Neural cell (in vitro differentiated cells): ENCODE results near the gene TEX19. TPM values are rescaled to one million over a fixed set of nuclear protein-coding genes. Genes with fewer than 3 reads are reported as not detected.
"Not testable (repeated sequence)": the region's sequence is repeated elsewhere in the genome, so short reads cannot be mapped to it uniquely, and the experiment has no call there.

ENCODE experiments used
- H2AFZ ChIP-seq: fragments of 200-600, 300-800 bp; sonication (generic), shearing (Covaris generic); 2 replicates; pipeline ENCODE4 v1.6.0; 2014; ENCODE audit warnings: low read depth, mild to moderate bottlenecking, antibody characterized with exemption, low read length, moderate library complexity
- H3F3A ChIP-seq: fragments of 200-600 bp; shearing (Covaris generic); 2 replicates; pipeline ENCODE4 v1.6.1; 2016; ENCODE audit warnings: mild to moderate bottlenecking, moderate library complexity, mixed read lengths, antibody characterized with exemption, low read length; ENCODE audit not compliant: insufficient read depth, poor library complexity, severe bottlenecking
- H3K27ac ChIP-seq: fragments of 200-600, 300-800 bp; sonication (generic), shearing (Covaris generic); 2 replicates; pipeline ENCODE4 v1.5.1; 2014; ENCODE audit warnings: mild to moderate bottlenecking, low read length, moderate library complexity
- H3K27me3 ChIP-seq: fragments of 300-800, 200-600 bp; sonication (generic), shearing (Covaris generic); 2 replicates; pipeline ENCODE4 v1.6.0; 2014; ENCODE audit warnings: mild to moderate bottlenecking, low read depth, low read length, moderate library complexity; ENCODE audit not compliant: insufficient read depth
- H3K36me3 ChIP-seq: fragments of 300-800, 200-600 bp; sonication (generic), shearing (Covaris generic); 2 replicates; pipeline ENCODE4 v1.5.1; 2014; ENCODE audit warnings: mild to moderate bottlenecking, antibody characterized with exemption, low read length, moderate library complexity; ENCODE audit not compliant: insufficient read depth
- H3K4me2 ChIP-seq: fragments of 300-800, 200-600 bp; sonication (generic), shearing (Covaris generic); 2 replicates; pipeline ENCODE4 v1.6.0; 2014; ENCODE audit warnings: mild to moderate bottlenecking, low read length
- H3K4me3 ChIP-seq: fragments of 300-800, 200-600 bp; sonication (generic), shearing (Covaris generic); 2 replicates; pipeline ENCODE4 v1.5.1; 2014; ENCODE audit warnings: mild to moderate bottlenecking, low read length, moderate library complexity
- H3K79me2 ChIP-seq: fragments of 200-600 bp; shearing (Covaris generic); replicated peaks from 2 replicates; pipeline ENCODE4 v1.6.0; 2014; ENCODE audit warnings: mild to moderate bottlenecking, low read length, moderate library complexity; ENCODE audit not compliant: insufficient read depth
- H3K9ac ChIP-seq: fragments of 300-800, 200-600 bp; sonication (generic), shearing (Covaris generic); 2 replicates; pipeline ENCODE4 v1.6.1; 2016; ENCODE audit warnings: mild to moderate bottlenecking, low read length, mixed read lengths
- H3K9me2 ChIP-seq: fragments of 200-600 bp; shearing (Covaris generic); 2 replicates; pipeline ENCODE4 v1.6.1; 2016; ENCODE audit warnings: mild to moderate bottlenecking, low read length, mixed read lengths; ENCODE audit not compliant: insufficient read depth
- H3K9me3 ChIP-seq: fragments of 200-600, 300-800 bp; sonication (generic), shearing (Covaris generic); 2 replicates; pipeline ENCODE4 v1.6.1; 2016; ENCODE audit warnings: mild to moderate bottlenecking, mixed run types, low read length, moderate library complexity, mixed read lengths
- H4K20me1 ChIP-seq: fragments of 200-600 bp; shearing (Covaris generic); 2 replicates; pipeline ENCODE4 v1.6.1; 2016; ENCODE audit warnings: mild to moderate bottlenecking, mixed run types; ENCODE audit not compliant: insufficient read depth
- CTCF ChIP-seq: fragments of 450-650 bp; IDR thresholded peaks from 2 replicates; pipeline ENCODE4 v1.5.1; 2014; ENCODE audit warnings: antibody characterized with exemption, mild to moderate bottlenecking, moderate library complexity; ENCODE audit not compliant: poor library complexity, severe bottlenecking
- EP300 ChIP-seq: fragments of 450-650 bp; conservative IDR thresholded peaks from 2 replicates; pipeline ENCODE4 v1.6.1; 2014; ENCODE audit warnings: antibody characterized with exemption, mild to moderate bottlenecking, moderate library complexity; ENCODE audit not compliant: poor library complexity, severe bottlenecking
- EZH2 ChIP-seq: fragments of 200-600, 300-800 bp; shearing (Covaris generic), sonication (generic); IDR thresholded peaks from 2 replicates; pipeline ENCODE4 v1.6.1; 2014; ENCODE audit warnings: antibody characterized with exemption, low read length, borderline replicate concordance, mild to moderate bottlenecking; ENCODE audit not compliant: insufficient read depth, poor library complexity, severe bottlenecking
- MXI1 ChIP-seq: fragments of 450-650 bp; conservative IDR thresholded peaks from 2 replicates; pipeline ENCODE4 v1.6.1; 2014; ENCODE audit warnings: antibody characterized with exemption, mild to moderate bottlenecking; ENCODE audit not compliant: poor library complexity, severe bottlenecking
- POLR2AphosphoS5 ChIP-seq: IDR thresholded peaks from 2 replicates; pipeline ENCODE4 v1.6.1; 2012
- RAD21 ChIP-seq: fragments of 450-650 bp; conservative IDR thresholded peaks from 2 replicates; pipeline ENCODE4 v1.6.1; 2014; ENCODE audit warnings: antibody characterized with exemption, mild to moderate bottlenecking, moderate library complexity
- SMC3 ChIP-seq: fragments of 450-650 bp; conservative IDR thresholded peaks from 2 replicates; pipeline ENCODE4 v1.6.1; 2014; ENCODE audit warnings: antibody characterized with exemption, mild to moderate bottlenecking, moderate library complexity; ENCODE audit not compliant: poor library complexity
- TAF1 ChIP-seq: IDR thresholded peaks from 2 replicates; pipeline ENCODE4 v1.6.1; 2012; ENCODE audit warnings: low read depth
- polyA plus RNA-seq: library from polyadenylated mRNA; depleted of rRNA; stranded (reverse); fragments of >200 nt; gene quantifications from 2 replicates; pipeline ENCODE4 v1.2.3, GENCODE V29; 2014
- TF ChIP-seq, protein P1 (sequence below): IDR thresholded peaks from 2 replicates; pipeline ENCODE4 v1.6.1; 2012; ENCODE audit warnings: borderline replicate concordance

Gene TEX19
- polyA plus RNA-seq, 1 donor from 2014 or later, result not detected

DNA sequence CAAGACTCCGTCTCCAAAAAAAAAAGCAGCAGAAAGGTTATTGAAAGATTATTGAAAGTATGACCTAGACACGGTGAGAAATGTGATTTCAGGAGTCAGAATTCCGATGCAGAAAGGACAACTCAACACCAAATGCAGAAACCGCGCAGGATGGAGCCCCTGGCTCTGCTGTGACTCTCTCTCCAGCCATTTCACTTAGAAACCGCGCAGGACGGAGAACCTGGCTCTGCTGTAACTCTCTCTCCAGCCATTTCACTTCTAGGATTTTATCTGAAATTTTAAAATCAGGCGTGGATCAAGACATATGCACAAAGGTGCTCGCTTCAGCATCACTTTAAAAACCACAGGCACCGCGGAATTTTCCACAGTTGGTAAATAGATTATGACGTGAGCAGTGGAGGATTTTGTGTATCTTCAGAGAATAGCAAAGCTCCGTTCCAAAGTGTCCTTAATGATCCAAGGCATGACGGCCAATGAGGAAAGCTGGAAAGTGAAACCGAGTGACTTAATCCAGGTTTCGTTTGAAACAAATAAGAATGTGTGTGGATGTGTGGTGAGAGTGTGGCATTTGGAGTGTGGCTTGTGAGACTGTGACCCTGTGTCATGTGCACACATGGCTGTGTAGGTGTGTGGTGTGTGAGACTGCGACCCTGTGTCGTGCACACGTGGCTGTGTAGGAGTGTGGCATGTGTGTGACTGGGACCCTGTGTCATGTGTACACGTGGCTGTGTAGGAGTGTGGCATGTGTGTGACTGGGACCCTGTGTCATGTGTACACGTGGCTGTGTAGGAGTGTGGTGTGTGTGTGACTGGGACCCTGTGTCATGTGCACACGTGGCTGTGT, 22.0 kb downstream of the TEX19 start:
- H3K9me2 ChIP-seq, result no peaks in the 10 kb centered on the region
- no peaks in the 10 kb centered on the region for H3K79me2 ChIP-seq
- no peaks in the 10 kb centered on the region for H3K9me3 ChIP-seq
- no peak for TF ChIP-seq CTCF
- no peak for TF ChIP-seq SMC3
- TF ChIP-seq RAD21, result no peak
- no peak for TF ChIP-seq EZH2
- no peak for TF ChIP-seq EP300
- no peak for TF ChIP-seq POLR2AphosphoS5
- no peak for TF ChIP-seq TAF1
- TF ChIP-seq, protein P1, sequence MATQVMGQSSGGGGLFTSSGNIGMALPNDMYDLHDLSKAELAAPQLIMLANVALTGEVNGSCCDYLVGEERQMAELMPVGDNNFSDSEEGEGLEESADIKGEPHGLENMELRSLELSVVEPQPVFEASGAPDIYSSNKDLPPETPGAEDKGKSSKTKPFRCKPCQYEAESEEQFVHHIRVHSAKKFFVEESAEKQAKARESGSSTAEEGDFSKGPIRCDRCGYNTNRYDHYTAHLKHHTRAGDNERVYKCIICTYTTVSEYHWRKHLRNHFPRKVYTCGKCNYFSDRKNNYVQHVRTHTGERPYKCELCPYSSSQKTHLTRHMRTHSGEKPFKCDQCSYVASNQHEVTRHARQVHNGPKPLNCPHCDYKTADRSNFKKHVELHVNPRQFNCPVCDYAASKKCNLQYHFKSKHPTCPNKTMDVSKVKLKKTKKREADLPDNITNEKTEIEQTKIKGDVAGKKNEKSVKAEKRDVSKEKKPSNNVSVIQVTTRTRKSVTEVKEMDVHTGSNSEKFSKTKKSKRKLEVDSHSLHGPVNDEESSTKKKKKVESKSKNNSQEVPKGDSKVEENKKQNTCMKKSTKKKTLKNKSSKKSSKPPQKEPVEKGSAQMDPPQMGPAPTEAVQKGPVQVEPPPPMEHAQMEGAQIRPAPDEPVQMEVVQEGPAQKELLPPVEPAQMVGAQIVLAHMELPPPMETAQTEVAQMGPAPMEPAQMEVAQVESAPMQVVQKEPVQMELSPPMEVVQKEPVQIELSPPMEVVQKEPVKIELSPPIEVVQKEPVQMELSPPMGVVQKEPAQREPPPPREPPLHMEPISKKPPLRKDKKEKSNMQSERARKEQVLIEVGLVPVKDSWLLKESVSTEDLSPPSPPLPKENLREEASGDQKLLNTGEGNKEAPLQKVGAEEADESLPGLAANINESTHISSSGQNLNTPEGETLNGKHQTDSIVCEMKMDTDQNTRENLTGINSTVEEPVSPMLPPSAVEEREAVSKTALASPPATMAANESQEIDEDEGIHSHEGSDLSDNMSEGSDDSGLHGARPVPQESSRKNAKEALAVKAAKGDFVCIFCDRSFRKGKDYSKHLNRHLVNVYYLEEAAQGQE, result no peak
- TF ChIP-seq MXI1, result no peak
- no peak overlapping the region for H3K27ac ChIP-seq
- no peak overlapping the region for H2AFZ ChIP-seq
- H4K20me1 ChIP-seq, result no peaks in the 10 kb centered on the region
- H3K9ac ChIP-seq, result no peak overlapping the region
- no peak overlapping the region for H3K4me2 ChIP-seq
- no peaks in the 10 kb centered on the region for H3F3A ChIP-seq
- no peaks in the 10 kb centered on the region for H3K27me3 ChIP-seq
- no peaks in the 10 kb centered on the region for H3K36me3 ChIP-seq
- H3K4me3 ChIP-seq, result no peak overlapping the region

GRCh38 chr17:82381703-82382009, 22.6 kb downstream of the TEX19 start:
- not testable (repeated sequence) for H3K27me3 ChIP-seq, H3K27ac ChIP-seq, H3K4me2 ChIP-seq

GRCh38 chr17:82382220-82382932, 23.3 kb downstream of the TEX19 start:
- not testable (repeated sequence) for H3K27me3 ChIP-seq, H3K79me2 ChIP-seq, H2AFZ ChIP-seq, H4K20me1 ChIP-seq, H3K9me2 ChIP-seq, H3K9me3 ChIP-seq, H3K4me3 ChIP-seq, H3F3A ChIP-seq, H3K4me2 ChIP-seq, H3K27ac ChIP-seq, H3K36me3 ChIP-seq, H3K9ac ChIP-seq

More at GRCh38 chr17:82381703-82382009, 22.6 kb downstream of the TEX19 start:
- not testable (repeated sequence) for H3K9me3 ChIP-seq, H3K4me3 ChIP-seq, H3F3A ChIP-seq, H3K9me2 ChIP-seq, H3K9ac ChIP-seq, H2AFZ ChIP-seq, H3K79me2 ChIP-seq, H4K20me1 ChIP-seq, H3K36me3 ChIP-seq
